COLO668 (cell line): Measurements from ENCODE around the gene TUBB6.

Experiments used
- DNase-seq: peaks from one replicate; lab custom pipeline; 2025; ENCODE audit not compliant: unreplicated experiment; lab: John Stamatoyannopoulos, UW

Gene TUBB6

GRCh38 chr18:12290086-12290485, 18.0 kb upstream of the TUBB6 start:
- DNase-seq, result no peak

DNA sequence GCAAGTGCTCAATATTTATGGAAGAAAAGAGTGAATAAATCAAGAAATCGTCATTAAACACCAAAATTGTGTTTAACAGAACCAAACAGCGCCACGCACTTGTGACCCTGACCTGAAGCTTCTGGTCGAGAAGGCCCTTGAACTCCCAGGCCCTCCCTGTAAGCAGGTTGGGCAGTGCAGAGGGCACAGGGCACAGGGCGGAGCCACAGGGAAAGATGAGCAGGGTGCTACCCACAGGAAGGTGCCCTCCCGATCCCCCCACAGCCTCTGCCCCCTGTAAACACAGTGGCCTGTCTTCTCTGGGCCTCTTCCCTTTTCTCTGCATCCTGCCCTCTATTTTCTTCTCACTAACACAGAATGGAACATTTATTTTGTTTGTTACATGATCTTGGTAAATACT, 16.9 kb upstream of the TUBB6 start:
- no peak for DNase-seq

GRCh38 chr18:12291690-12292089, 16.4 kb upstream of the TUBB6 start:
- no peak for DNase-seq

DNA sequence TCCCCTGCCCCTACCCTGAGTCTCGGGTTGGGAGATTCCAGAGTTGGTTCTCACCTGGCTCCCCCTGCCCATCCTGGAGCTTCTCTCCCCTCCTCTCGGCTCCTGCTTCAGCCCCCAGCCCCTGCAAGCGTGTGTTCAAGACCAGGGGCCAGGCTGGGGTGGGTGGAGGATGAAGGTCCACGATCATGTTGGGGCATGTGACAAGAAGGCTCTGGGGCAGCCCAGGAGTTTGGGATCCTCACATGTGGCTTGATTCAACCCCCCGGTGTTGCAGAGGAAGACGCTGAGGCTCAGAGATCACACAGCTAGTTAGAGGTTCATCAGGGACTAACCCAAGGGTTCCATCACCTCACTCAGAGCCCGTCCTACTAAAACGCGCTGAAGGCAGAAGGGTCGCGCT, 14.2 kb upstream of the TUBB6 start:
- no peak for DNase-seq

GRCh38 chr18:12295389-12296086, 12.5 kb upstream of the TUBB6 start:
- no peak for DNase-seq

- DNase-seq, result no peak
Measured at GRCh38 chr18:12296087-12296403, 12.0 kb upstream of the TUBB6 start.

DNA sequence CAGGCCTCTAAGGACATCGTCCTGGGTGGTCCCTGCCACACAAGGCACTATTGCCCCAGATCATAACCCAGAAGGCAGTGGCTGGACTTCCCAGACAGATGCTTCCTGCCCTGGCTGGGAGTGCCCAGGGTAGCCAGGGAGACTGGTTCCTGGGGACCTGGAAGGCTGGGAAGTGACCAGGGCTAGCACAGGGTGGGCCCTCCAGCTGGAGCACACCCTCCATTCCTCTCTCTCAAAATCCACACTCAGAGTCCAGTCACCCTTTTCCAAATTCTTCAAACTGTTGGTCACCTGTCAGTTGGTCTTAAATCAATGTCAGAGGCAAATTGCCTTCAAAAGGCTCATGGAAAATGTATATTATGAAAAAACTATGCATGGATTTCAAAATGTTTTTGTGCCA, 11.6 kb upstream of the TUBB6 start:
- no peak for DNase-seq

DNA sequence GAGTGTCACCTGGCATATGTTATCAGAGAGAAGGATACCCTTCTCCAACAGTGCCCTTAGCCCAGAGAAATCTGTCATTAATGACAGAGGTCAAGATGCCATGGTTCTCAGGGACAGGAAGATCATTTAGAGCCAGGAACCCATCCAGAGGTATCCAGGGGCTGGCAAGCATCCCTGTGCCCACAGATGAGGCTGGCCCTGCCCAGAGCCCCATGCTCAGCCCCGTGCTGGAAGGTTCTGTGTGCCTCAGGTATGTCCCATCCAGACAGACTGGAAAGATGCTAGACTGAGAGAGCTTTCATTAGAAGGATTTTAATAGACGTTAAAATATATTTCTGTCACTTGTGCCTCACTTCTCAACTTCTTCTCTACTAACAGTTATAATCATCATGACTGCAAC, 8.2 kb upstream of the TUBB6 start:
- no peak for DNase-seq

- no peak for DNase-seq
Measured at GRCh38 chr18:12301263-12302005, 6.6 kb upstream of the TUBB6 start.

DNA sequence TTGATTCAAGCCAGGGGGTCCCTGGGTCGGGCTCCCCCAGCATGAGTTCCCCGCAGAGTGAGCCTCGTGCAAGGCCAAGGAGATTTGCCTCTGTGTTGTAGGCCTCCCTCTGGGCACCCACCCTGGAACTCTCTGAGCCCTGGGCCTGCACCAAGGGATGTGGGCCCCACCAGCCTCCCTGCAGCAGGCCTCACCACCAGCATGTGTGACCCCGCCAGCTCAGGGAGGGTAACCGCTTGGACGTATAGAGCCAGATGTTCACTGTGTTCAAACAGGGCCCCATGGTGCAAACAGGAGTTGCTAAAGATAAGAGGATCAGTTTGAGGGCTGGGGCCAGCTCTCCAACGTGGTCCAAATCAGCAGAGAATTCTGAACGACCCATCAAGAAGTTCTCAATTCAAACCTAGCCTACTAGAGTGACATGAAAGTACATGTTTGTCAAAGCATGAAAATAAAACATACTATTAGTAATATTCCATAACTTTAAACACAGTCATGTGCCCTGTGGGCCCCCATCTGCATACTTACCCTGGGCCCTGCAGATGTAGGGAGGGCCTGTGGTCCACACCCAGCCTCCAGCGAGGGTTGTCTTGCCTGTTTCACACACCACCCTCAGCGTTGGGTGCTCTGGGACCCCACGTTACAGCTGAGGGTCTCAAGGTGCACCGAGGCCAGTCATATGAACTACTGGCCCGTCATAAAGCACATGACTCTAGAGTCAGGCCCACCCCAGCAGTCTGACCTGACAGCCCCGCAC, 5.5 kb upstream of the TUBB6 start:
- DNase-seq, result no peak

GRCh38 chr18:12304351-12305210, 3.5 kb upstream of the TUBB6 start:
- DNase-seq, result peak; percentile 42

GRCh38 chr18:12305211-12305610, 2.8 kb upstream of the TUBB6 start:
- DNase-seq, result no peak

GRCh38 chr18:12305930-12306629, 2.0 kb upstream of the TUBB6 start:
- no peak for DNase-seq

DNA sequence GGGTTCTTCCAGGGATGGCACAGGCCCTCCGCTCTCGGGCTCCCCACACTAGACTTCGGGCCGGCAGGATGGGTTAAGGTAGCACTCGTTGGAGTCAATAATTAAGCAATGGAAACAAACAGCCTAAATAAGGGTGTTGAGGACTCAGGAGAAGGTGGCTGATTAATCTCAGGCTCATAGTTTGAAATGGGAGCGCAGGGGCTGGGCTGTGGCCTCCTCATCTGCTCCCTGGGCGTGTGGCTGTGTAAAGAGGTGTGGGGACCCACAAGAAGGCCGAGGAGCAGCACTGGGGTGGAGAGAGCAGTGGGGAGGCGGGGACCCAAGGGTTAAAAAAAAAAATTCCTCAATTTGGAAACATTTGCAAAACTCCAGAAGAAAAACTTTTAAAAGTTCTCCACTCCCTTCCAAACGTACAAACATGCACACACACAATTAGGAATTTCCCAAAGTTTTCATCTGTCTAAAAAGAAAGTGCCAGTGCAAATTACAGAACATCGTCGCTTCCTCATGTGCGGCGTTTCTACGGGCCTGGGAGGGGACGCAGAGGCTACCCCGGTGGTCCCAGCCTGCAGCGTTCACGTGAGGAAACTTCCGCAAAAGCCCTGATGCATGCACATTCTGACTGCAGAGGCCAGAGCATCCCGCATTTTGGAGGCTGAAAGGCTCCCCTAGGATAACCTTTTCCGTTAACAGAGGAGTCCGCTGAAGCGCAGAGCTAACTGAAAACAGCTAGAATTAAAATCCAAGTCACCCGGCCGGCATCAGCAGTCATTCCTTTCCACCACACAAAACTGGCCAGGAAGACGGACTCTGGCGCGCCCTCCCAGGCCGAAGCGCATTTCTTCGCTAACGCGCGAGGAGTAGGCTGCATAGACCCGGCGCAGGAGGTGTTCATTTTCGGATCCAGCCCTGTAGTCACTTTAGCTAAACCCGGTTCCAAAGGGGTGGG, 1.0 kb upstream of the TUBB6 start:
- no peak for DNase-seq

GRCh38 chr18:12308386-12309100, 502 bp downstream of the TUBB6 start:
- peak; percentile 64 for DNase-seq

- no peak for DNase-seq
Measured at GRCh38 chr18:12309683-12310198, 1.7 kb downstream of the TUBB6 start.

GRCh38 chr18:12310762-12311161, 2.7 kb downstream of the TUBB6 start:
- no peak for DNase-seq

- DNase-seq, result no peak
Measured at GRCh38 chr18:12312976-12313375, 4.9 kb downstream of the TUBB6 start.
